Esophagus muscularis mucosa (tissue), 4 donors: ENCODE data around the gene PELI2.

ENCODE experiments used
- EP300 ChIP-seq: sonication (generic); formaldehyde crosslinking; IDR thresholded peaks from one replicate; pipeline ENCODE4 v1.6.1; 2017; ENCODE audit warnings: antibody characterized with exemption
- POLR2A ChIP-seq: fragments of 450-650 bp; IDR thresholded peaks from one replicate; pipeline ENCODE4 v1.6.1; 2017; ENCODE audit warnings: antibody characterized with exemption, moderate library complexity, mild to moderate bottlenecking, low read depth
- POLR2AphosphoS5 ChIP-seq, 2 donors: sonication (generic); formaldehyde crosslinking; IDR thresholded peaks; one replicate each; pipeline ENCODE4 v1.6.1; 2017; ENCODE audit warnings: antibody characterized with exemption in 2 of 2
- TF ChIP-seq, protein P1 (sequence below), 3 experiments: fragments of 200-600 bp in 2 of 3; fragments of 450-650 bp in 1 of 3; sonication (generic) in 2 of 3; IDR thresholded peaks; one replicate each; pipeline ENCODE4 v1.5.1; 2017 to 2019; ENCODE audit warnings: antibody characterized with exemption in 3 of 3, mild to moderate bottlenecking in 2 of 3, moderate library complexity in 1 of 3

DNA sequence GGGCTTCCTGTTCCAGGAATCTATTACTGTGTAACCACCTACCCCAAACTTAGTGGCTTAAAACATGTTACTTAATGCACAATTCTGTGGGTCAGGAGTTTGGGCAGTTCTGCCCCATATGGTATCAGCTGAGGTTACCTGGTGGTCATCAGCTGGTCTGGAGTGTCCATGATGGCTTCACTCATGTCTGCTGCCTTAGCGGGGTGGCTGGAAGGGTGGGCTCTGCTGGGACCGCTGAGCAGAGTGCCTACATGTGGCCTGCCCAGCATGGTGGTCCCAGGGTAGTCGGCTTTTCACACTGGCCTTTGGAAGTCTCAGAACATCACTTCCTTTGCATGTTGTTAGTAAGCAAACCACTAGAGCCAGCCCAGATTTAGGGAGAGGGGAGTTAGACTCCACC is 53.9 kb downstream of the PELI2 start:
- TF ChIP-seq, protein P1, sequence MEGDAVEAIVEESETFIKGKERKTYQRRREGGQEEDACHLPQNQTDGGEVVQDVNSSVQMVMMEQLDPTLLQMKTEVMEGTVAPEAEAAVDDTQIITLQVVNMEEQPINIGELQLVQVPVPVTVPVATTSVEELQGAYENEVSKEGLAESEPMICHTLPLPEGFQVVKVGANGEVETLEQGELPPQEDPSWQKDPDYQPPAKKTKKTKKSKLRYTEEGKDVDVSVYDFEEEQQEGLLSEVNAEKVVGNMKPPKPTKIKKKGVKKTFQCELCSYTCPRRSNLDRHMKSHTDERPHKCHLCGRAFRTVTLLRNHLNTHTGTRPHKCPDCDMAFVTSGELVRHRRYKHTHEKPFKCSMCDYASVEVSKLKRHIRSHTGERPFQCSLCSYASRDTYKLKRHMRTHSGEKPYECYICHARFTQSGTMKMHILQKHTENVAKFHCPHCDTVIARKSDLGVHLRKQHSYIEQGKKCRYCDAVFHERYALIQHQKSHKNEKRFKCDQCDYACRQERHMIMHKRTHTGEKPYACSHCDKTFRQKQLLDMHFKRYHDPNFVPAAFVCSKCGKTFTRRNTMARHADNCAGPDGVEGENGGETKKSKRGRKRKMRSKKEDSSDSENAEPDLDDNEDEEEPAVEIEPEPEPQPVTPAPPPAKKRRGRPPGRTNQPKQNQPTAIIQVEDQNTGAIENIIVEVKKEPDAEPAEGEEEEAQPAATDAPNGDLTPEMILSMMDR (IDR thresholded peaks at IDR 0.05) = no peak
- TF ChIP-seq POLR2A = no peak
- TF ChIP-seq POLR2AphosphoS5 (IDR thresholded peaks at IDR 0.05) = no peak
- TF ChIP-seq EP300 = no peak
